ENCODE results near the gene CHCHD3.

DNA sequence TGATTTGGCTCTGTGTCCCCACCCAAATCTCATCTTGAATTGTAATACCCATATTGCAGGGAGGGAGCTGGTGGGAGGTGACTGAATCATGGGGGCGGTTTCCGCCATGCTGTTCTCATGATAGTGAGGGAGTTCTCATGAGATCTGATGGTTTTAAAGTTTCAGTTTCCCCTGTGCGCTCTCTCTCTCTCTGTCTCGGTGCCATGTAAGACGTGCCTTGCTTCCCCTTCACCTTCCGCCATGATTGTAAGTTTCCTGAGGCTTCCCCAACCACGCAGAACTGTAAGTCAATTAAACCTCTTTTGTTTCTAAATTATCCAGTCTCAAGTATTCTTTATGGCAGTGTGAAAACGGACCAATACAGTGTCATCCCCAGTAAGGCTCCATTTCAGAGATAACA is 48.3 kb upstream of the CHCHD3 start:
- TF ChIP-seq, protein P1, sequence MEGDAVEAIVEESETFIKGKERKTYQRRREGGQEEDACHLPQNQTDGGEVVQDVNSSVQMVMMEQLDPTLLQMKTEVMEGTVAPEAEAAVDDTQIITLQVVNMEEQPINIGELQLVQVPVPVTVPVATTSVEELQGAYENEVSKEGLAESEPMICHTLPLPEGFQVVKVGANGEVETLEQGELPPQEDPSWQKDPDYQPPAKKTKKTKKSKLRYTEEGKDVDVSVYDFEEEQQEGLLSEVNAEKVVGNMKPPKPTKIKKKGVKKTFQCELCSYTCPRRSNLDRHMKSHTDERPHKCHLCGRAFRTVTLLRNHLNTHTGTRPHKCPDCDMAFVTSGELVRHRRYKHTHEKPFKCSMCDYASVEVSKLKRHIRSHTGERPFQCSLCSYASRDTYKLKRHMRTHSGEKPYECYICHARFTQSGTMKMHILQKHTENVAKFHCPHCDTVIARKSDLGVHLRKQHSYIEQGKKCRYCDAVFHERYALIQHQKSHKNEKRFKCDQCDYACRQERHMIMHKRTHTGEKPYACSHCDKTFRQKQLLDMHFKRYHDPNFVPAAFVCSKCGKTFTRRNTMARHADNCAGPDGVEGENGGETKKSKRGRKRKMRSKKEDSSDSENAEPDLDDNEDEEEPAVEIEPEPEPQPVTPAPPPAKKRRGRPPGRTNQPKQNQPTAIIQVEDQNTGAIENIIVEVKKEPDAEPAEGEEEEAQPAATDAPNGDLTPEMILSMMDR (IDR thresholded peaks at IDR 0.05), result no peak
- TF ChIP-seq POLR2AphosphoS5 (IDR thresholded peaks at IDR 0.05; ENCODE audit: insufficient read depth in 1 of 2, low read depth in 1 of 2), result no peak

Data from vagina (tissue), 2 donors.